Endothelial cell of umbilical vein (primary cell): ENCODE results near the gene DGUOK. TPM values are rescaled to one million over a fixed set of nuclear protein-coding genes. Genes with fewer than 3 reads are reported as not detected.

Experiments
- BruUV-seq: library from RNA; stranded (reverse); fragments of 400-500 nt; replicated peaks from 2 replicates; lab custom pipeline; 2021; lab: Mats Ljungman, UMichigan
- CTCF ChIA-PET: fragments of 300-600, 350-600 bp; sonication (Branson Sonifier 250); formaldehyde crosslinking; loops from one replicate; lab custom pipeline; 2021; ENCODE audit warnings: antibody characterized with exemption, inconsistent platforms; lab: Charles Lee
- POLR2A ChIA-PET: fragments of 300-600, 350-600 bp; sonication (Branson Sonifier 250); formaldehyde crosslinking; loops from one replicate; lab custom pipeline; 2021; ENCODE audit warnings: antibody characterized with exemption, inconsistent platforms; lab: Charles Lee
- DNase-seq: peaks from one replicate; pipeline ENCODE4 v3.0.0-alpha.2; 2011; ENCODE audit warnings: low read depth, low spot score
- FAIRE-seq: peaks from 2 replicates; lab custom pipeline; 2011; peaks lifted over from hg19 to GRCh38; lab: Jason Lieb, UNC
- H2AFZ ChIP-seq: 2 replicates; pipeline ENCODE4 v1.6.0; 2012; ENCODE audit warnings: low read depth, low read length, control low read depth, inconsistent platforms
- H3K27ac ChIP-seq: 2 replicates; pipeline ENCODE4 v1.5.1; 2011; ENCODE audit warnings: low read depth, mild to moderate bottlenecking, control low read depth, low read length, moderate library complexity; ENCODE audit not compliant: insufficient read depth
- H3K27me3 ChIP-seq, 2 experiments: 2 replicates each; pipeline versions ENCODE4 v1.6.0 to v1.6.1; 2011; ENCODE audit warnings: low read length in 2 of 2, mixed read lengths in 1 of 2; ENCODE audit not compliant: control insufficient read depth in 2 of 2, insufficient read depth in 2 of 2
- H3K36me3 ChIP-seq, 2 experiments: 2 replicates in 1 of 2; 3 replicates in 1 of 2; pipeline ENCODE4 v1.5.1; 2011; ENCODE audit warnings: low read length in 2 of 2, mild to moderate bottlenecking in 1 of 2, moderate library complexity in 1 of 2; ENCODE audit not compliant: control insufficient read depth in 2 of 2, insufficient read depth in 2 of 2; ENCODE audit errors: extremely low read depth in 1 of 2
- H3K4me1 ChIP-seq: 3 replicates; pipeline ENCODE4 v1.5.1; 2011; ENCODE audit warnings: mild to moderate bottlenecking, low read length; ENCODE audit not compliant: control insufficient read depth, insufficient read depth; ENCODE audit errors: extremely low read depth
- H3K4me2 ChIP-seq: 2 replicates; pipeline ENCODE4 v1.6.1; 2011; ENCODE audit warnings: low read length, control low read depth, mixed read lengths; ENCODE audit not compliant: insufficient read depth
- H3K4me3 ChIP-seq, 3 experiments: fragments of 200-600 bp in 1 of 3; sonication (generic), shearing (Covaris generic) in 1 of 3; replicated peaks in 1 of 3; 2 replicates each; pipeline ENCODE4 v1.5.1; 2011 to 2016; ENCODE audit warnings: control low read depth in 3 of 3, low read length in 3 of 3, mild to moderate bottlenecking in 2 of 3, inconsistent platforms in 1 of 3, low read depth in 1 of 3, moderate library complexity in 1 of 3; ENCODE audit not compliant: insufficient read depth in 1 of 3
- H3K79me2 ChIP-seq: 2 replicates; pipeline ENCODE4 v1.6.0; 2012; ENCODE audit warnings: low read length, inconsistent platforms; ENCODE audit not compliant: control insufficient read depth, insufficient read depth
- H3K9ac ChIP-seq: replicated peaks from 2 replicates; pipeline ENCODE3; 2011; ENCODE audit warnings: low read length, control low read depth; ENCODE audit not compliant: insufficient read depth; ENCODE audit errors: extremely low read depth
- H3K9me1 ChIP-seq: replicated peaks from 3 replicates; pipeline ENCODE4 v1.6.0; 2011; ENCODE audit warnings: mild to moderate bottlenecking, low read length; ENCODE audit not compliant: control insufficient read depth, insufficient read depth; ENCODE audit errors: extremely low read depth
- H3K9me3 ChIP-seq: replicated peaks from 2 replicates; pipeline ENCODE4 v1.5.1; 2012; ENCODE audit warnings: low read length, inconsistent platforms; ENCODE audit not compliant: control insufficient read depth, insufficient read depth
- H4K20me1 ChIP-seq: replicated peaks from 2 replicates; pipeline ENCODE3; 2011; ENCODE audit warnings: mild to moderate bottlenecking, low read length; ENCODE audit not compliant: control insufficient read depth, insufficient read depth; ENCODE audit errors: extremely low read depth
- EZH2 ChIP-seq: IDR thresholded peaks from 2 replicates; pipeline ENCODE4 v1.6.1; 2012; ENCODE audit warnings: borderline replicate concordance, low read depth, mild to moderate bottlenecking, moderate library complexity, low read length, inconsistent platforms; ENCODE audit not compliant: severe bottlenecking
- FOS ChIP-seq: IDR thresholded peaks from 2 replicates; pipeline ENCODE4 v1.6.1; 2011; ENCODE audit warnings: mild to moderate bottlenecking, low read length, moderate library complexity, borderline replicate concordance; ENCODE audit not compliant: insufficient read depth
- GATA2 ChIP-seq: IDR thresholded peaks from 2 replicates; pipeline ENCODE4 v1.7.0; 2011; ENCODE audit warnings: low read depth, mild to moderate bottlenecking, moderate library complexity, mixed read lengths, low read length; ENCODE audit not compliant: insufficient read length, insufficient read depth
- JUN ChIP-seq: IDR thresholded peaks from 2 replicates; pipeline ENCODE4 v1.6.1; 2011; ENCODE audit warnings: borderline replicate concordance, low read depth; ENCODE audit not compliant: insufficient read length, insufficient read depth
- MAX ChIP-seq: IDR thresholded peaks from 2 replicates; pipeline ENCODE4 v1.6.1; 2011; ENCODE audit not compliant: insufficient read depth, insufficient read length
- MYC ChIP-seq: IDR thresholded peaks from one replicate; pipeline ENCODE4 v1.6.1; 2011; ENCODE audit warnings: mild to moderate bottlenecking, low read depth, low read length
- POLR2A ChIP-seq: IDR thresholded peaks from 2 replicates; pipeline ENCODE4 v1.6.1; 2012; ENCODE audit warnings: low read depth, mild to moderate bottlenecking, control low read depth, low read length
- POLR2AphosphoS5 ChIP-seq: IDR thresholded peaks from 2 replicates; pipeline ENCODE4 v1.6.1; 2012; ENCODE audit warnings: low read depth, mild to moderate bottlenecking, control low read depth, low read length, moderate library complexity; ENCODE audit not compliant: insufficient read depth
- dilution Hi-C: fragments of 300-500 bp; cut with MboI; formaldehyde crosslinking; loops from one replicate; pipeline ENCODE4 v1.15.0; 2019; ENCODE audit warnings: low sequenced_read_pairs; ENCODE audit not compliant: extremely low pct_ligation_motif_present
- intact Hi-C: fragments of 100-400 bp; cut with micrococcal nuclease; formaldehyde crosslinking; loops from one replicate; pipeline ENCODE4 v1.10.0; 2022
- polyA plus RNA-seq, 4 experiments: library from polyadenylated mRNA; depleted of rRNA in 3 of 4; stranded (reverse) in 3 of 4; unstranded in 1 of 4; fragments of >200 nt; gene quantifications; 2 replicates each; pipeline versions ENCODE4 v1.2.1 to v1.2.3, GENCODE V29; 2011 to 2012; ENCODE audit warnings: missing spikeins in 1 of 4
- total RNA-seq: library from RNA; stranded (reverse); gene quantifications from 2 replicates; pipeline ENCODE4 v1.2.3, GENCODE V29; 2021
- TF ChIP-seq, protein P1 (sequence below), 2 donors: IDR thresholded peaks; 1 replicate in 1 of 2; 2 replicates in 1 of 2; pipeline ENCODE4 v1.5.1; 2011; ENCODE audit warnings: low read length in 2 of 2, mild to moderate bottlenecking in 2 of 2, moderate library complexity in 2 of 2, control low read depth in 1 of 2, inconsistent platforms in 1 of 2, low read depth in 1 of 2; ENCODE audit not compliant: insufficient read depth in 1 of 2; ENCODE audit errors: extremely low read depth in 1 of 2

The DGUOK gene
- total and polyA plus RNA-seq, 2 donors (not counting 3 experiments of a cell fraction or from before 2014, with no cell fraction given), result 51.8 to 77.5 TPM

GRCh38 chr2:73994178-73994831 is 67.6 kb downstream of the DGUOK start:
- Histone ChIP-seq H3K9me1 (no peaks in the 10 kb centered on the region), H3K4me2 (no peak overlapping the region), H3K36me3 (no peaks in the 10 kb centered on the region), H3K79me2 (peaks cover 36% of the 10 kb centered on the region), H2AFZ (no peak overlapping the region), H3K4me3 (no peak overlapping the region), H3K4me1 (no peaks in the 10 kb centered on the region), H3K27ac (no peak overlapping the region), H3K9ac (no peak overlapping the region), H4K20me1 (peaks cover 2% of the 10 kb centered on the region), H3K27me3 (no peaks in the 10 kb centered on the region), H3K9me3 (no peaks in the 10 kb centered on the region)
- dilution Hi-C loops, result no loop called here
- intact Hi-C loops, result no loop called here
- ChIA-PET POLR2A (no interaction called here), CTCF (no interaction called here)
- FAIRE-seq, result no peak
- TF ChIP-seq, protein P1, sequence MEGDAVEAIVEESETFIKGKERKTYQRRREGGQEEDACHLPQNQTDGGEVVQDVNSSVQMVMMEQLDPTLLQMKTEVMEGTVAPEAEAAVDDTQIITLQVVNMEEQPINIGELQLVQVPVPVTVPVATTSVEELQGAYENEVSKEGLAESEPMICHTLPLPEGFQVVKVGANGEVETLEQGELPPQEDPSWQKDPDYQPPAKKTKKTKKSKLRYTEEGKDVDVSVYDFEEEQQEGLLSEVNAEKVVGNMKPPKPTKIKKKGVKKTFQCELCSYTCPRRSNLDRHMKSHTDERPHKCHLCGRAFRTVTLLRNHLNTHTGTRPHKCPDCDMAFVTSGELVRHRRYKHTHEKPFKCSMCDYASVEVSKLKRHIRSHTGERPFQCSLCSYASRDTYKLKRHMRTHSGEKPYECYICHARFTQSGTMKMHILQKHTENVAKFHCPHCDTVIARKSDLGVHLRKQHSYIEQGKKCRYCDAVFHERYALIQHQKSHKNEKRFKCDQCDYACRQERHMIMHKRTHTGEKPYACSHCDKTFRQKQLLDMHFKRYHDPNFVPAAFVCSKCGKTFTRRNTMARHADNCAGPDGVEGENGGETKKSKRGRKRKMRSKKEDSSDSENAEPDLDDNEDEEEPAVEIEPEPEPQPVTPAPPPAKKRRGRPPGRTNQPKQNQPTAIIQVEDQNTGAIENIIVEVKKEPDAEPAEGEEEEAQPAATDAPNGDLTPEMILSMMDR (IDR thresholded peaks at IDR 0.05; ENCODE audit: extremely low read depth in 1 of 2, insufficient read depth in 1 of 2, low read depth in 1 of 2, low read length in 2 of 2), result no peak
- TF ChIP-seq POLR2AphosphoS5, result no peak
- TF ChIP-seq FOS, result no peak
- no peak for TF ChIP-seq MYC
- no peak for TF ChIP-seq JUN
- TF ChIP-seq POLR2A, result no peak
- no peak for TF ChIP-seq EZH2
- no peak for TF ChIP-seq MAX
- TF ChIP-seq GATA2, result no peak
- no TSS peak for BruUV-seq
- no peak for DNase-seq
